HEK293 (cell line): ENCODE data around the gene ADCY7.

Source experiments
- CTCF ChIP-seq: fragments of 450-650 bp; formaldehyde crosslinking; IDR thresholded peaks from 2 replicates; pipeline ENCODE4 v1.5.1; 2016; ENCODE audit warnings: missing biosample characterization, missing genetic modification characterization
- PRDM10 ChIP-seq: fragments of 450-650 bp; formaldehyde crosslinking; IDR thresholded peaks from 2 replicates; pipeline ENCODE4 v1.5.1; 2016; ENCODE audit warnings: missing biosample characterization, missing genetic modification characterization
- PRDM4 ChIP-seq: fragments of 450-650 bp; formaldehyde crosslinking; IDR thresholded peaks from 2 replicates; pipeline ENCODE4 v1.5.1; 2017; ENCODE audit warnings: missing biosample characterization, missing genetic modification characterization
- TSHZ1 ChIP-seq: fragments of 450-650 bp; formaldehyde crosslinking; IDR thresholded peaks from 2 replicates; pipeline ENCODE4 v1.5.1; 2016; ENCODE audit warnings: missing biosample characterization, missing genetic modification characterization, borderline replicate concordance
- ZBTB17 ChIP-seq: fragments of 450-650 bp; formaldehyde crosslinking; IDR thresholded peaks from 2 replicates; pipeline ENCODE4 v1.5.1; 2016; ENCODE audit warnings: missing biosample characterization, missing genetic modification characterization
- ZFHX2 ChIP-seq: fragments of 450-650 bp; formaldehyde crosslinking; conservative IDR thresholded peaks from 2 replicates; pipeline ENCODE4 v1.5.1; 2016; ENCODE audit warnings: missing biosample characterization, missing genetic modification characterization
- ZFP69B ChIP-seq: fragments of 450-650 bp; formaldehyde crosslinking; IDR thresholded peaks from 2 replicates; pipeline ENCODE4 v1.5.1; 2016; ENCODE audit warnings: missing biosample characterization, missing genetic modification characterization
- ZNF138 ChIP-seq: fragments of 450-650 bp; formaldehyde crosslinking; IDR thresholded peaks from 2 replicates; pipeline ENCODE4 v1.5.1; 2016; ENCODE audit warnings: missing biosample characterization, missing genetic modification characterization, borderline replicate concordance
- ZNF146 ChIP-seq: fragments of 450-650 bp; formaldehyde crosslinking; IDR thresholded peaks from 2 replicates; pipeline ENCODE4 v1.5.1; 2016; ENCODE audit warnings: missing biosample characterization, missing genetic modification characterization
- ZNF350 ChIP-seq: fragments of 450-650 bp; formaldehyde crosslinking; IDR thresholded peaks from 2 replicates; pipeline ENCODE4 v1.5.0; 2017; ENCODE audit warnings: missing biosample characterization, mild to moderate bottlenecking, missing genetic modification characterization
- ZNF521 ChIP-seq: fragments of 450-650 bp; formaldehyde crosslinking; IDR thresholded peaks from 2 replicates; pipeline ENCODE4 v1.5.1; 2017; ENCODE audit warnings: missing biosample characterization, mild to moderate bottlenecking, missing genetic modification characterization
- ZNF544 ChIP-seq: fragments of 450-650 bp; formaldehyde crosslinking; IDR thresholded peaks from 2 replicates; pipeline ENCODE4 v1.5.0; 2017; ENCODE audit warnings: missing biosample characterization, missing genetic modification characterization
- ZNF596 ChIP-seq: fragments of 450-650 bp; IDR thresholded peaks from 2 replicates; pipeline ENCODE4 v1.5.0; 2018; ENCODE audit warnings: missing biosample characterization, mild to moderate bottlenecking, missing genetic modification characterization, moderate library complexity
- ZNF776 ChIP-seq: fragments of 450-650 bp; formaldehyde crosslinking; IDR thresholded peaks from 2 replicates; pipeline ENCODE4 v1.5.0; 2017; ENCODE audit warnings: missing biosample characterization, missing genetic modification characterization, borderline replicate concordance

GRCh38 chr16:50246299-50247122, 19.8 kb upstream of the ADCY7 start:
- TF ChIP-seq CTCF (no peak), ZNF146 (tag by site-specific recombination) (no peak), ZNF776 (tag by site-specific recombination) (no peak), ZBTB17 (tag by site-specific recombination) (no peak), PRDM10 (tag by site-specific recombination) (no peak), ZNF596 (no peak), PRDM4 (tag by site-specific recombination) (no peak), ZNF521 (no peak), TSHZ1 (tag by site-specific recombination) (no peak), ZNF544 (tag by site-specific recombination) (no peak), ZFP69B (no peak), ZNF350 (tag by site-specific recombination) (no peak), ZFHX2 (tag by site-specific recombination) (no peak), ZNF138 (tag by site-specific recombination) (no peak)
